Endothelial cell of umbilical vein (primary cell): Measurements from ENCODE around the gene ZSWIM5. TPM values are rescaled to one million over a fixed set of nuclear protein-coding genes. Genes with fewer than 3 reads are reported as not detected.

ENCODE experiments used
- BruUV-seq: library from RNA; stranded (reverse); fragments of 400-500 nt; replicated peaks from 2 replicates; lab custom pipeline; 2021; lab: Mats Ljungman, UMichigan
- CTCF ChIA-PET: fragments of 300-600, 350-600 bp; sonication (Branson Sonifier 250); formaldehyde crosslinking; loops from one replicate; lab custom pipeline; 2021; ENCODE audit warnings: antibody characterized with exemption, inconsistent platforms; lab: Charles Lee
- POLR2A ChIA-PET: fragments of 300-600, 350-600 bp; sonication (Branson Sonifier 250); formaldehyde crosslinking; loops from one replicate; lab custom pipeline; 2021; ENCODE audit warnings: antibody characterized with exemption, inconsistent platforms; lab: Charles Lee
- DNase-seq: peaks from one replicate; pipeline ENCODE4 v3.0.0-alpha.2; 2011; ENCODE audit warnings: low read depth, low spot score
- FAIRE-seq: peaks from 2 replicates; lab custom pipeline; 2011; peaks lifted over from hg19 to GRCh38; lab: Jason Lieb, UNC
- H2AFZ ChIP-seq: 2 replicates; pipeline ENCODE4 v1.6.0; 2012; ENCODE audit warnings: low read depth, low read length, control low read depth, inconsistent platforms
- H3K27ac ChIP-seq: 2 replicates; pipeline ENCODE4 v1.5.1; 2011; ENCODE audit warnings: low read depth, mild to moderate bottlenecking, control low read depth, low read length, moderate library complexity; ENCODE audit not compliant: insufficient read depth
- H3K27me3 ChIP-seq, 2 experiments: 2 replicates each; pipeline versions ENCODE4 v1.6.0 to v1.6.1; 2011; ENCODE audit warnings: low read length in 2 of 2, mixed read lengths in 1 of 2; ENCODE audit not compliant: control insufficient read depth in 2 of 2, insufficient read depth in 2 of 2
- H3K36me3 ChIP-seq, 2 experiments: 2 replicates in 1 of 2; 3 replicates in 1 of 2; pipeline ENCODE4 v1.5.1; 2011; ENCODE audit warnings: low read length in 2 of 2, mild to moderate bottlenecking in 1 of 2, moderate library complexity in 1 of 2; ENCODE audit not compliant: control insufficient read depth in 2 of 2, insufficient read depth in 2 of 2; ENCODE audit errors: extremely low read depth in 1 of 2
- H3K4me1 ChIP-seq: 3 replicates; pipeline ENCODE4 v1.5.1; 2011; ENCODE audit warnings: mild to moderate bottlenecking, low read length; ENCODE audit not compliant: control insufficient read depth, insufficient read depth; ENCODE audit errors: extremely low read depth
- H3K4me2 ChIP-seq: 2 replicates; pipeline ENCODE4 v1.6.1; 2011; ENCODE audit warnings: low read length, control low read depth, mixed read lengths; ENCODE audit not compliant: insufficient read depth
- H3K4me3 ChIP-seq, 3 experiments: fragments of 200-600 bp in 1 of 3; sonication (generic), shearing (Covaris generic) in 1 of 3; replicated peaks in 1 of 3; 2 replicates each; pipeline ENCODE4 v1.5.1; 2011 to 2016; ENCODE audit warnings: control low read depth in 3 of 3, low read length in 3 of 3, mild to moderate bottlenecking in 2 of 3, inconsistent platforms in 1 of 3, low read depth in 1 of 3, moderate library complexity in 1 of 3; ENCODE audit not compliant: insufficient read depth in 1 of 3
- H3K79me2 ChIP-seq: 2 replicates; pipeline ENCODE4 v1.6.0; 2012; ENCODE audit warnings: low read length, inconsistent platforms; ENCODE audit not compliant: control insufficient read depth, insufficient read depth
- H3K9ac ChIP-seq: replicated peaks from 2 replicates; pipeline ENCODE3; 2011; ENCODE audit warnings: low read length, control low read depth; ENCODE audit not compliant: insufficient read depth; ENCODE audit errors: extremely low read depth
- H3K9me1 ChIP-seq: replicated peaks from 3 replicates; pipeline ENCODE4 v1.6.0; 2011; ENCODE audit warnings: mild to moderate bottlenecking, low read length; ENCODE audit not compliant: control insufficient read depth, insufficient read depth; ENCODE audit errors: extremely low read depth
- H3K9me3 ChIP-seq: replicated peaks from 2 replicates; pipeline ENCODE4 v1.5.1; 2012; ENCODE audit warnings: low read length, inconsistent platforms; ENCODE audit not compliant: control insufficient read depth, insufficient read depth
- H4K20me1 ChIP-seq: replicated peaks from 2 replicates; pipeline ENCODE3; 2011; ENCODE audit warnings: mild to moderate bottlenecking, low read length; ENCODE audit not compliant: control insufficient read depth, insufficient read depth; ENCODE audit errors: extremely low read depth
- EZH2 ChIP-seq: IDR thresholded peaks from 2 replicates; pipeline ENCODE4 v1.6.1; 2012; ENCODE audit warnings: borderline replicate concordance, low read depth, mild to moderate bottlenecking, moderate library complexity, low read length, inconsistent platforms; ENCODE audit not compliant: severe bottlenecking
- FOS ChIP-seq: IDR thresholded peaks from 2 replicates; pipeline ENCODE4 v1.6.1; 2011; ENCODE audit warnings: mild to moderate bottlenecking, low read length, moderate library complexity, borderline replicate concordance; ENCODE audit not compliant: insufficient read depth
- GATA2 ChIP-seq: IDR thresholded peaks from 2 replicates; pipeline ENCODE4 v1.7.0; 2011; ENCODE audit warnings: low read depth, mild to moderate bottlenecking, moderate library complexity, mixed read lengths, low read length; ENCODE audit not compliant: insufficient read length, insufficient read depth
- JUN ChIP-seq: IDR thresholded peaks from 2 replicates; pipeline ENCODE4 v1.6.1; 2011; ENCODE audit warnings: borderline replicate concordance, low read depth; ENCODE audit not compliant: insufficient read length, insufficient read depth
- MYC ChIP-seq: IDR thresholded peaks from one replicate; pipeline ENCODE4 v1.6.1; 2011; ENCODE audit warnings: mild to moderate bottlenecking, low read depth, low read length
- POLR2A ChIP-seq: IDR thresholded peaks from 2 replicates; pipeline ENCODE4 v1.6.1; 2012; ENCODE audit warnings: low read depth, mild to moderate bottlenecking, control low read depth, low read length
- POLR2AphosphoS5 ChIP-seq: IDR thresholded peaks from 2 replicates; pipeline ENCODE4 v1.6.1; 2012; ENCODE audit warnings: low read depth, mild to moderate bottlenecking, control low read depth, low read length, moderate library complexity; ENCODE audit not compliant: insufficient read depth
- dilution Hi-C: fragments of 300-500 bp; cut with MboI; formaldehyde crosslinking; loops from one replicate; pipeline ENCODE4 v1.15.0; 2019; ENCODE audit warnings: low sequenced_read_pairs; ENCODE audit not compliant: extremely low pct_ligation_motif_present
- intact Hi-C: fragments of 100-400 bp; cut with micrococcal nuclease; formaldehyde crosslinking; loops from one replicate; pipeline ENCODE4 v1.10.0; 2022
- polyA plus RNA-seq, 4 experiments: library from polyadenylated mRNA; depleted of rRNA in 3 of 4; stranded (reverse) in 3 of 4; unstranded in 1 of 4; fragments of >200 nt; gene quantifications; 2 replicates each; pipeline versions ENCODE4 v1.2.1 to v1.2.3, GENCODE V29; 2011 to 2012; ENCODE audit warnings: missing spikeins in 1 of 4
- total RNA-seq: library from RNA; stranded (reverse); gene quantifications from 2 replicates; pipeline ENCODE4 v1.2.3, GENCODE V29; 2021
- TF ChIP-seq, protein P1 (sequence below): IDR thresholded peaks from 2 replicates; pipeline ENCODE4 v1.6.1; 2011; ENCODE audit not compliant: insufficient read depth, insufficient read length
- TF ChIP-seq, protein P2 (sequence below), 2 donors: IDR thresholded peaks; 1 replicate in 1 of 2; 2 replicates in 1 of 2; pipeline ENCODE4 v1.5.1; 2011; ENCODE audit warnings: low read length in 2 of 2, mild to moderate bottlenecking in 2 of 2, moderate library complexity in 2 of 2, control low read depth in 1 of 2, inconsistent platforms in 1 of 2, low read depth in 1 of 2; ENCODE audit not compliant: insufficient read depth in 1 of 2; ENCODE audit errors: extremely low read depth in 1 of 2

The ZSWIM5 gene
- total and polyA plus RNA-seq, 2 donors (not counting 3 experiments of a cell fraction or from before 2014, with no cell fraction given), result 1.6 to 4.3 TPM

DNA sequence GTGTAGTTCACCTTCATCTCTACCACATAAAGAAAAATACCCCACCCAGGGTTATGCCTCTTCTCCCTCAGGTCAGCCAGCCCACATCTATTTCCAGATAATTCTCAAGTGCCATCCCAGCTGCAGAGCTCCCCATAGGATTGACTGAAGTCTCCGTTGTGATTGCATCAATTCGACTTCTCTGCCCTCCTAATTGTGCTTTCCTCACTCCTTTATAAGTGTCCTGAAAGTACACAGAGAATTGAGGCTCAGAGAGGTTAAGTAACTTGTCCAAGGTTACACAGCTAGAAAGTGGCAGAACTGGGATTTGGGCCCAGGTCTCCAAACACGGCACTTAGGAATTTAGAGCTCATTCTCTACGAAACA lies 15.0 kb downstream of the ZSWIM5 start:
- H4K20me1 ChIP-seq, result no peaks in the 10 kb centered on the region
- DNase-seq, result no peak
- H3K27ac ChIP-seq, result no peak overlapping the region
- TF ChIP-seq GATA2 (no peak), MYC (no peak), EZH2 (no peak), POLR2A (no peak), POLR2AphosphoS5 (no peak), FOS (no peak), JUN (no peak)
- TF ChIP-seq, protein P1, sequence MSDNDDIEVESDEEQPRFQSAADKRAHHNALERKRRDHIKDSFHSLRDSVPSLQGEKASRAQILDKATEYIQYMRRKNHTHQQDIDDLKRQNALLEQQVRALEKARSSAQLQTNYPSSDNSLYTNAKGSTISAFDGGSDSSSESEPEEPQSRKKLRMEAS, result no peak
- TF ChIP-seq, protein P2, sequence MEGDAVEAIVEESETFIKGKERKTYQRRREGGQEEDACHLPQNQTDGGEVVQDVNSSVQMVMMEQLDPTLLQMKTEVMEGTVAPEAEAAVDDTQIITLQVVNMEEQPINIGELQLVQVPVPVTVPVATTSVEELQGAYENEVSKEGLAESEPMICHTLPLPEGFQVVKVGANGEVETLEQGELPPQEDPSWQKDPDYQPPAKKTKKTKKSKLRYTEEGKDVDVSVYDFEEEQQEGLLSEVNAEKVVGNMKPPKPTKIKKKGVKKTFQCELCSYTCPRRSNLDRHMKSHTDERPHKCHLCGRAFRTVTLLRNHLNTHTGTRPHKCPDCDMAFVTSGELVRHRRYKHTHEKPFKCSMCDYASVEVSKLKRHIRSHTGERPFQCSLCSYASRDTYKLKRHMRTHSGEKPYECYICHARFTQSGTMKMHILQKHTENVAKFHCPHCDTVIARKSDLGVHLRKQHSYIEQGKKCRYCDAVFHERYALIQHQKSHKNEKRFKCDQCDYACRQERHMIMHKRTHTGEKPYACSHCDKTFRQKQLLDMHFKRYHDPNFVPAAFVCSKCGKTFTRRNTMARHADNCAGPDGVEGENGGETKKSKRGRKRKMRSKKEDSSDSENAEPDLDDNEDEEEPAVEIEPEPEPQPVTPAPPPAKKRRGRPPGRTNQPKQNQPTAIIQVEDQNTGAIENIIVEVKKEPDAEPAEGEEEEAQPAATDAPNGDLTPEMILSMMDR (IDR thresholded peaks at IDR 0.05; ENCODE audit: extremely low read depth in 1 of 2, insufficient read depth in 1 of 2, low read depth in 1 of 2, low read length in 2 of 2), result no peak
- H2AFZ ChIP-seq, result no peak overlapping the region
- intact Hi-C loops (no loop called here), dilution Hi-C loops (no loop called here)
- H3K9me3 ChIP-seq, result no peaks in the 10 kb centered on the region
- no TSS peak for BruUV-seq
- no peaks in the 10 kb centered on the region for H3K36me3 ChIP-seq
- no peak for FAIRE-seq
- H3K27me3 ChIP-seq, result no peaks in the 10 kb centered on the region
- no peak overlapping the region for H3K9ac ChIP-seq
- no peak overlapping the region for H3K4me3 ChIP-seq
- no peak overlapping the region for H3K4me2 ChIP-seq
- ChIA-PET POLR2A (no interaction called here), CTCF (interaction anchor here (0.8 kb wide), 1 partner anchor 10 kb away, joined by 3 read pairs; no protein-coding TSS in a partner anchor)
- no peaks in the 10 kb centered on the region for H3K79me2 ChIP-seq
- peaks cover 5% of the 10 kb centered on the region for H3K4me1 ChIP-seq
- no peaks in the 10 kb centered on the region for H3K9me1 ChIP-seq
